H9 (cell line): Measurements from ENCODE around the gene TRAK1. TPM values are rescaled to one million over a fixed set of nuclear protein-coding genes. Genes with fewer than 3 reads are reported as not detected.
A peak's percentile ranks its signal among the peaks of the same experiment; 100 is the strongest.

Experiments
- DNase-seq: peaks from one replicate; pipeline ENCODE4 v3.0.0-alpha.2; 2017
- H2AFZ ChIP-seq: one replicate; pipeline ENCODE4 v1.6.1; 2013; ENCODE audit warnings: mild to moderate bottlenecking, low read length, control low read depth, moderate library complexity
- H2AK5ac ChIP-seq: 2 replicates; pipeline ENCODE4 v1.6.1; 2013; ENCODE audit warnings: low read length, control low read depth, mixed read lengths; ENCODE audit not compliant: insufficient read length
- H2BK120ac ChIP-seq: one replicate; pipeline ENCODE4 v1.6.1; 2013; ENCODE audit warnings: low read depth, mild to moderate bottlenecking, low read length, control low read depth, inconsistent platforms; ENCODE audit not compliant: poor library complexity, severe bottlenecking
- H2BK12ac ChIP-seq: 2 replicates; pipeline ENCODE4 v1.6.1; 2013; ENCODE audit warnings: low read length, control low read depth, mixed read lengths, low read depth; ENCODE audit not compliant: insufficient read length
- H2BK15ac ChIP-seq: 2 replicates; pipeline ENCODE4 v1.6.1; 2013; ENCODE audit warnings: low read depth, low read length, control low read depth
- H2BK20ac ChIP-seq: one replicate; pipeline ENCODE4 v1.6.1; 2013; ENCODE audit warnings: low read depth, mild to moderate bottlenecking, low read length, control low read depth, inconsistent platforms; ENCODE audit not compliant: poor library complexity, severe bottlenecking
- H2BK5ac ChIP-seq: 2 replicates; pipeline ENCODE4 v1.6.1; 2013; ENCODE audit warnings: low read length, control low read depth, mixed read lengths; ENCODE audit not compliant: insufficient read length
- H3K14ac ChIP-seq: 2 replicates; pipeline ENCODE4 v1.6.1; 2013; ENCODE audit warnings: low read length, control low read depth; ENCODE audit not compliant: insufficient read depth
- H3K18ac ChIP-seq: 2 replicates; pipeline ENCODE4 v1.6.1; 2013; ENCODE audit warnings: low read depth, mild to moderate bottlenecking, mixed read lengths, low read length, control low read depth; ENCODE audit not compliant: insufficient read length
- H3K23ac ChIP-seq: 2 replicates; pipeline ENCODE4 v1.6.1; 2013; ENCODE audit warnings: low read length, control low read depth, mixed read lengths, low read depth; ENCODE audit not compliant: insufficient read length
- H3K23me2 ChIP-seq: 2 replicates; pipeline ENCODE4 v1.6.1; 2013; ENCODE audit warnings: low read depth, mild to moderate bottlenecking, mixed read lengths, low read length, control low read depth; ENCODE audit not compliant: insufficient read length, poor library complexity, severe bottlenecking
- H3K27ac ChIP-seq: 2 replicates; pipeline ENCODE4 v1.5.1; 2013; ENCODE audit warnings: low read length, control low read depth, mixed read lengths, low read depth; ENCODE audit not compliant: insufficient read length
- H3K27me3 ChIP-seq: 2 replicates; pipeline ENCODE4 v1.6.1; 2013; ENCODE audit warnings: low read length, control low read depth, inconsistent platforms; ENCODE audit not compliant: insufficient read depth
- H3K4ac ChIP-seq: 2 replicates; pipeline ENCODE4 v1.6.1; 2013; ENCODE audit warnings: low read depth, mild to moderate bottlenecking, control low read depth, inconsistent platforms, low read length, moderate library complexity
- H3K4me1 ChIP-seq: 2 replicates; pipeline ENCODE4 v1.6.1; 2013; ENCODE audit warnings: low read length, control low read depth, inconsistent platforms; ENCODE audit not compliant: insufficient read depth
- H3K4me2 ChIP-seq: 2 replicates; pipeline ENCODE4 v1.6.1; 2013; ENCODE audit warnings: low read length, control low read depth, mixed read lengths; ENCODE audit not compliant: insufficient read length, insufficient read depth
- H3K56ac ChIP-seq: 2 replicates; pipeline ENCODE4 v1.6.1; 2013; ENCODE audit warnings: low read depth, mild to moderate bottlenecking, mixed read lengths, low read length, control low read depth; ENCODE audit not compliant: insufficient read length
- H3K79me1 ChIP-seq: 2 replicates; pipeline ENCODE4 v1.6.1; 2013; ENCODE audit warnings: low read depth, mild to moderate bottlenecking, moderate library complexity, low read length, control low read depth, inconsistent platforms; ENCODE audit not compliant: insufficient read depth, poor library complexity, severe bottlenecking
- H3K79me2 ChIP-seq: 2 replicates; pipeline ENCODE4 v1.6.1; 2013; ENCODE audit warnings: low read length, control low read depth, inconsistent platforms; ENCODE audit not compliant: insufficient read depth
- H3K9ac ChIP-seq: 2 replicates; pipeline ENCODE4 v1.6.1; 2013; ENCODE audit warnings: low read length, control low read depth, mixed read lengths; ENCODE audit not compliant: insufficient read length; ENCODE audit errors: extremely low read depth
- H3K9me3 ChIP-seq: one replicate; pipeline ENCODE4 v1.6.1; 2013; ENCODE audit warnings: low read depth, low read length, inconsistent platforms; ENCODE audit not compliant: control insufficient read depth
- H3T11ph ChIP-seq: one replicate; pipeline ENCODE4 v1.6.1; 2013; ENCODE audit warnings: mild to moderate bottlenecking, low read length, control low read depth, inconsistent platforms
- H4K20me1 ChIP-seq: one replicate; pipeline ENCODE4 v1.6.1; 2013; ENCODE audit not compliant: control insufficient read depth, insufficient read length, insufficient read depth
- H4K5ac ChIP-seq: 2 replicates; pipeline ENCODE4 v1.6.1; 2013; ENCODE audit warnings: low read depth, mild to moderate bottlenecking, mixed read lengths, low read length, control low read depth; ENCODE audit not compliant: insufficient read length
- H4K8ac ChIP-seq: replicated peaks from 2 replicates; pipeline ENCODE4 v1.6.1; 2013; ENCODE audit warnings: low read length, control low read depth, mixed read lengths, low read depth; ENCODE audit not compliant: insufficient read length
- H4K91ac ChIP-seq: 2 replicates; pipeline ENCODE4 v1.6.1; 2013; ENCODE audit warnings: low read depth, mild to moderate bottlenecking, moderate library complexity, mixed read lengths, low read length, control low read depth; ENCODE audit not compliant: insufficient read length
- H3K27ac Mint-ChIP-seq, 3 experiments: 2 replicates in 2 of 3; 3 replicates in 1 of 3; pipeline ENCODE4 v1.8.0; 2020 to 2021; ENCODE audit warnings: mixed read lengths in 3 of 3, mild to moderate bottlenecking in 1 of 3, moderate library complexity in 1 of 3
- H3K27me3 Mint-ChIP-seq: 2 replicates; pipeline ENCODE4 v1.8.0; 2021; ENCODE audit warnings: low read depth, mild to moderate bottlenecking, moderate library complexity, mixed read lengths
- H3K36me3 Mint-ChIP-seq, 3 experiments: 2 replicates in 2 of 3; 3 replicates in 1 of 3; pipeline ENCODE4 v1.8.0; 2020 to 2021; ENCODE audit warnings: low read depth in 3 of 3, mixed read lengths in 3 of 3; ENCODE audit not compliant: insufficient read depth in 1 of 3
- H3K4me1 Mint-ChIP-seq, 2 experiments: 2 replicates each; pipeline ENCODE4 v1.8.0; 2020; ENCODE audit warnings: mixed read lengths in 2 of 2
- H3K4me3 Mint-ChIP-seq, 2 experiments: 2 replicates in 1 of 2; 3 replicates in 1 of 2; pipeline ENCODE4 v1.8.0; 2020 to 2021; ENCODE audit warnings: mild to moderate bottlenecking in 2 of 2, mixed read lengths in 2 of 2, moderate library complexity in 1 of 2
- H3K9me3 Mint-ChIP-seq, 2 experiments: 2 replicates in 1 of 2; 3 replicates in 1 of 2; pipeline ENCODE4 v1.8.0; 2020; ENCODE audit warnings: mild to moderate bottlenecking in 2 of 2, mixed read lengths in 2 of 2, moderate library complexity in 1 of 2
- CTCF ChIP-seq: fragments of 200-600 bp; sonication (generic); conservative IDR thresholded peaks from 3 replicates; pipeline ENCODE4 v1.8.0; 2021; ENCODE audit warnings: antibody characterized with exemption, mild to moderate bottlenecking
- WGBS: extraction: QIAGEN DNeasy Blood & Tissue Kit; methylation state at CpG from one replicate; pipeline ENCODE4 v1.1.7; 2013; ENCODE audit warnings: missing lambda C conversion rate, low lambda C conversion rate, mixed read lengths; ENCODE audit not compliant: insufficient read length; ENCODE audit errors: extremely low coverage; 5-methylcytosine and 5-hydroxymethylcytosine counted together
- total RNA-seq: library from RNA; stranded (reverse); gene quantifications from 2 replicates; pipeline ENCODE4 v1.2.1, GENCODE V29; 2021

The TRAK1 gene
- total RNA-seq, 1 experiment from 2014 or later: 34.2 TPM

- H3K27ac ChIP-seq: no peak overlapping the region
- H2AFZ ChIP-seq: no peak overlapping the region
- no peak overlapping the region for H2BK5ac ChIP-seq
- WGBS: no CpG with 5 or more reads among the region's 5 CpGs
- H3K23me2 ChIP-seq: no peaks in the 10 kb centered on the region
- H3K23ac ChIP-seq: no peak overlapping the region
- no peak for DNase-seq
- H3K9ac ChIP-seq: no peak overlapping the region
- peaks cover 4% of the 10 kb centered on the region; the same call in 1 of the 2 replicates for H3K4me1 ChIP-seq
- no peak overlapping the region for H3K14ac ChIP-seq
- H3K4me2 ChIP-seq: no peak overlapping the region
- no peak overlapping the region for H2BK20ac ChIP-seq
- no peak overlapping the region for H3K18ac ChIP-seq
- no peaks in the 10 kb centered on the region for H4K20me1 ChIP-seq
- Mint-ChIP-seq H3K4me3 (no peak overlapping the region), H3K27ac (peak overlapping the region in 1 of 3 experiments; percentile 52; a peak in 2 of 7 replicates), H3K27me3 (no peaks in the 10 kb centered on the region), H3K9me3 (peaks cover 16 to 21% of the 10 kb centered on the region in 2 experiments; a peak in 4 of 5 replicates), H3K4me1 (peaks cover 22 to 32% of the 10 kb centered on the region in 2 experiments), H3K36me3 (peaks cover 0 to 20% (median 7%) of the 10 kb centered on the region in 3 experiments; a peak in 4 of 7 replicates)
- H2BK12ac ChIP-seq: peak overlapping the region; percentile 45
- no peak overlapping the region for H3K4ac ChIP-seq
- H4K5ac ChIP-seq: no peak overlapping the region
- no peak for TF ChIP-seq CTCF
- H3K56ac ChIP-seq: no peak overlapping the region
- no peak overlapping the region for H2BK120ac ChIP-seq
- no peak overlapping the region for H4K8ac ChIP-seq
- no peaks in the 10 kb centered on the region for H3K9me3 ChIP-seq
- H3K27me3 ChIP-seq: no peaks in the 10 kb centered on the region
- H3T11ph ChIP-seq: no peak overlapping the region
- peaks cover 3% of the 10 kb centered on the region for H3K79me1 ChIP-seq
- H3K79me2 ChIP-seq: peaks cover 3% of the 10 kb centered on the region; the same call in 1 of the 2 replicates
- peak overlapping the region; percentile 87 for H2AK5ac ChIP-seq
- no peak overlapping the region for H4K91ac ChIP-seq
- H2BK15ac ChIP-seq: no peak overlapping the region
These were observed 13.4 kb upstream of the TRAK1 start for GRCh38 chr3:42077785-42078184.
